RWPE1 (cell line): ENCODE data around the gene ABHD3.

Experiments
- CTCF ChIA-PET: fragments of 350-600 bp; sonication (Branson Sonifier 250); formaldehyde crosslinking; extraction: SDS; loops from one replicate; lab custom pipeline; 2021; lab: Yijun Ruan, JAX
- POLR2A ChIA-PET: fragments of 400-600 bp; formaldehyde crosslinking; extraction: SDS; loops from one replicate; lab custom pipeline; 2020; ENCODE audit warnings: antibody characterized with exemption; ENCODE audit not compliant: low non-redundant PET; lab: Yijun Ruan, JAX
- DNase-seq: peaks from one replicate; pipeline ENCODE4 v3.0.0; 2012; ENCODE audit warnings: low spot score
- H3K27ac ChIP-seq: fragments of 450-650 bp; 2 replicates; pipeline ENCODE4 v1.5.1; 2017
- CTCF ChIP-seq: fragments of 450-650 bp; conservative IDR thresholded peaks from 2 replicates; pipeline ENCODE4 v1.5.1; 2017; ENCODE audit warnings: low read depth, mild to moderate bottlenecking

Gene ABHD3

GRCh38 chr18:21672521-21673267 is 31.9 kb downstream of the ABHD3 start:
- ChIA-PET POLR2A (no interaction called here), CTCF (interaction anchor here (0.9 kb wide), 1 partner anchor 72 kb away, joined by 3 read pairs; the partner anchor contains the start of gene ESCO1)
- peak overlapping the region; percentile 48 for H3K27ac ChIP-seq
- TF ChIP-seq CTCF: no peak
- peak; percentile 80 for DNase-seq

- ChIA-PET POLR2A (no interaction called here), CTCF (interaction anchor here (0.6 kb wide), 1 partner anchor 17 kb away, joined by 3 read pairs; no protein-coding TSS in a partner anchor)
- no peak for DNase-seq
- no peak overlapping the region for H3K27ac ChIP-seq
- no peak for TF ChIP-seq CTCF
Measured at GRCh38 chr18:21669736-21670285, 34.8 kb downstream of the ABHD3 start.

- POLR2A ChIA-PET: no interaction called here
- H3K27ac ChIP-seq: no peak overlapping the region
- DNase-seq: no peak
- CTCF ChIA-PET: interaction anchor here (0.7 kb wide), 1 partner anchor 13 kb away, joined by 3 read pairs; no protein-coding TSS in a partner anchor
- TF ChIP-seq CTCF: no peak
Measured at GRCh38 chr18:21664069-21664468, 40.5 kb downstream of the ABHD3 start.

- H3K27ac ChIP-seq: no peak overlapping the region
- DNase-seq: no peak
- ChIA-PET CTCF (interaction anchor here (0.7 kb wide), 1 partner anchor 14 kb away, joined by 3 read pairs; no protein-coding TSS in a partner anchor), POLR2A (no interaction called here)
- TF ChIP-seq CTCF: no peak
Measured at GRCh38 chr18:21663578-21663977, 41.0 kb downstream of the ABHD3 start.

GRCh38 chr18:21662581-21662980 is 42.0 kb downstream of the ABHD3 start:
- ChIA-PET CTCF (no interaction called here), POLR2A (no interaction called here)
- DNase-seq: no peak
- TF ChIP-seq CTCF: no peak
- H3K27ac ChIP-seq: no peak overlapping the region

- CTCF ChIA-PET: interaction anchor here (0.7 to 0.8 kb wide), 2 partner anchors 12 to 451 kb away, joined by 3 to 8 read pairs; no protein-coding TSS in a partner anchor
- TF ChIP-seq CTCF: no peak
- POLR2A ChIA-PET: interaction anchor here (0.6 kb wide), 1 partner anchor 59 kb away, joined by 5 read pairs; the partner anchor contains the start of gene ESCO1
- no peak for DNase-seq
- no peak overlapping the region for H3K27ac ChIP-seq
Measured at GRCh38 chr18:21660078-21660477, 44.5 kb downstream of the ABHD3 start.
